GM18861 (cell line): ENCODE results near the gene SEC63.
"Not testable (repeated sequence)": the region's sequence is repeated elsewhere in the genome, so short reads cannot be mapped to it uniquely, and the experiment has no call there.

ENCODE experiments used
- ATAC-seq: cut with Tn5 transposase; IDR thresholded peaks from one replicate; pipeline ENCODE4 v1.9.1; 2021; ENCODE audit not compliant: unreplicated experiment

SEC63 gene

DNA sequence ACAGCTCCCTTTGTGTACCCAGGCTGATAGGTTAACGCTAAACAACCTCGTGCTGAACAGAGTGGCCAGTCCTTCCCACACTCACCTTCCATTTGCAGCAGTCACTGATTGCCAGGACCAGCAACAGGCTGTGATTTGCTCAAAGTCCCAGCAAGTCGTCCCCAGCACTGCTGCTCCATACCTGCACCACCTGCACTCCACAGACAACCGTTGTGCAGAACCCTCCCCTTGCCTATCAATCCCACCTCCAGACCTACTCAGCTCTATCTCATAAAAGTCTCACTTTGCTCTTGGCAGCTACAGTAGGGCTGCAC lies 90.7 kb downstream of the SEC63 start:
- ATAC-seq: no peak

DNA sequence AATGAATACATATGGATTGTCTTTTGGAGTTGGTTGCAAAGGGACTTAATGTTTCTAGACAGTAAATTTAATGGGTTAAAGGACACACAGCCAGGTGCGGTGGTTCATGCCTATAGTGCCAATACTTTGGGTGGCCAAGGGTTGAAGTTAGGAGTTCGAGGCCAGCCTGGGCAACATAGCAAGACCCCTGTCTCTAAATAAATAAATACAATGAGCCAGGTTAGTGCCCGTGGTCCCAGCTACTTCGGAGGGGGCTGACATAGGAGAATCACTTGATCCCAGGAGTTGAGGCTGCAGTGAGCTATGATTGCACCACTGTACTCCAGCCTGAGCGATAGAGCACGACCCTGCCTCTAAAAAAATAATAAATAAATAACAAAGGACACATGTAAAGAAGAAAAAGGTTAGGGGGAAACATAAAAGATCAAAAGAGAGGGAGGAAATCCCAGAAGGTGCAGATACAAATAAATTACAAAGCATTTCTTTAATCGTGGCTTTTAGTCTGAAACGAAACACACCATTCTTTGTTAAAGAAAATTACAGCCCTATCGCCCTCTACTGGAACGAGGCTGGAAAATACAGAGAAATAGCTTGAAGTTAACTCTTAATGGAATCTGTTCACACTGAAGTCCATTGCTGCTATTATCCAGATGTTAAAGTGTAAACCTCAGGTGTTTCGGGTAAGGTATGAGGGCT lies 91.3 kb downstream of the SEC63 start:
- no peak for ATAC-seq

DNA sequence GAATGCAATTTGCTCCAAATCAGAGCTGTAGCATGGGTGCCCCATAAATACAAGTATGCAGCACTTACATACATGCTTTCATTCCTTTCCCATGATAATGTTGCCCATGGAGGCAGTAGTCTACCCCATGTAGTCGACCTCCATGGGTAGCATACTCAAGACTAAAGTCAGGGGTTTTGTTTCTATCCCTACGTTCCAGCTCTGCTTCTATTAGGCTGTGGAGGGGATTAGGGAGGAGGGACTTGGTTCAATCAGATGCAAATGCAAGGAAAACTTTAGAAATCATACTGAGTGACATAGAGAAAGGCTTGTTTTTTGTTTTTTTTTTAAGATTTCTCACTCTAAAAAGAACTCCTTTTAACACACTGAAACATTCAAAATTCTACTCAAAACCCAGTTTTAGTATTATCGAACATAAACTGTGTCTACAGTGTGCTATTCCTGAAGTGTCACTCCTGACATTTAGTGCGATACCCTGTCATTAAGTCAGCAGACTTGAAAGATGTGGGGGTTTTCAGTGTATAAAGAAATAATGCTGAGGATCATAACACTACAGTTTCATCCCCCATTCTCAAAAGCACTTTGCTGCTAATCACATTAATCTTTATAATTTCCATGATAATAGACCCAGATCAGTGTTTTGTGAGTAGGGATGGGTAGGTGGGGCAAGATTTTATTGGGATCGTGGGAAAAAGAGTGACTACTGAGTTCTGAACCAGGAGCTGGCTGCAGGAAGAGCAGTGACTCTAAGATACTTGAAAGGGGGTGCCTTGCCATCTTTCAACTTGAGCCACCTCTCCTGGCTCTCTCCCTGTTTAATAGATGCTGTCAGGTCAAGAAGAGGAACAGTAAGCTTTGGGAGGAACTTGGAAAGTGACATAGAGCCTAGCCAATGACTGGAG lies 93.5 kb downstream of the SEC63 start:
- no peak for ATAC-seq

DNA sequence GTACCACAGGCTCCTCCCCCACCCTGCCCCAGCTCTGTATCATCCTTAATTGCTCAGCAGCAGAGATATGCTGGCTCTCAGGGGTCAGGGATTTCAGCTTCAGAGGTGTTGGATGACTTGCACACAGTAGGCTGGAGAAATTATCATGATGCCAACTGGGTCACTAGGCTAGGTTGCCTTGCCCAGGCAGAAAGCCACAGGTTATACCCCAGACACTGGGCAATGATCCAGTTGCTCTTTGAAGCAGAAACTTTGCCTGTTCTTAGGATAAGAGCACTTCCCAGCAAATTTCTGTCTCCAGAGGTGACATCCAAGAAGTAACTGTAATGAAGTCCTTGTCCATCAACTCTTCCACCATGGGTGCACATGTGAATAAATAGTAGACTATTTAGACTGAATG lies 95.6 kb downstream of the SEC63 start:
- ATAC-seq: no peak

DNA sequence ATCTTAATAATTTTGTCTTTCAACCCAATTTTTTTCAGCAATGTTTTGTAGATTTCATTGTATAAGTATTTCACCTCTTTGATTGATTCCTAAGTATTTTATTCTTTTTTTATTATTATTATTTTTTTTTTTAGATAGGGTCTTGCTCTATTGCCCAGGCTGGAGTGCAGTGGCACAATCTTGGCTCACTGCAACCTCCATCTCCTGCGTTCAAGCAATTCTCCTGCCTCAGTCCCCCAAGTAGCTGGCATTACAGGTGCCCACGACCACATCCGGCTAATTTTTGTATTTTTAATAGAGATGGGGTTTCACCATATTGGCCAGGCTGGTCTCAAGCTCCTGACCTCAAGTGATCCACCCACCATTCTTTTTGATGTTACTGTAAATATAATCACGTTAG lies 97.0 kb downstream of the SEC63 start:
- not testable (repeated sequence) for ATAC-seq

DNA sequence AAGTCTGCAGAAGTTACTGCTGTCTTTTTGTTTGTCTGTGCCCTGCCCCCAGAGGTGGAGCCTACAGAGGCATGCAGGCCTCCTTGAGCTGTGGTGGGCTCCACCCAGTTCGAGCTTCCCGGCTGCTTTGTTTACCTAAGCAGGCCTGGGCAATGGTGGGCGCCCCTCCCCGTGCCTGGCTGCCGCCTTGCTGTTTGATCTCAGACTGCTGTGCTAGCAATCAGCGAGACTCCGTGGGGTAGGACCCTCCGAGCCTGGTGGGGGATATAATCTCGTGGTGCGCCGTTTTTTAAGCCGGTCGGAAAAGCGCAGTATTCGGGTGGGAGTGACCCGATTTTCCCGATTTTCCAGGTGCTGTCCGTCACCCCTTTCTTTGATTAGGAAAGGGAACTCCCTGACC lies 97.9 kb downstream of the SEC63 start:
- not testable (repeated sequence) for ATAC-seq

DNA sequence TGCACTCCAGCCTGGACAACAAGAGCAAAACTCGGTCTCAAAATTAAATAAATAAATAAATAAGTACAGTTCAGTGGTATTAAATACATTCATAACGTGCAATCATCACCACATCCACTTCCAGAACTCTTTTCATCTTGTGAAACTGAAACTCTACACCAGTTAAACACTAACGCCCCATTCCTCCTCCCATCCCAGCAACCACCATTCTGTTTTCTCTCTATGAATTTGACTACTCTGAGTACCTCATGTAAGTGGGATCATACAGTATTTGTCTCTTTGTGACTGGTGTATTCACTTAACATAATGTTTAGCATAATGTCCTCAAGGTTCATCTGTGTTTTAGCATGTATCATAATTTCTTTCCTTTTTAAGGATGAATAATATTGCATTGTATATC lies 104.8 kb downstream of the SEC63 start:
- no peak for ATAC-seq

DNA sequence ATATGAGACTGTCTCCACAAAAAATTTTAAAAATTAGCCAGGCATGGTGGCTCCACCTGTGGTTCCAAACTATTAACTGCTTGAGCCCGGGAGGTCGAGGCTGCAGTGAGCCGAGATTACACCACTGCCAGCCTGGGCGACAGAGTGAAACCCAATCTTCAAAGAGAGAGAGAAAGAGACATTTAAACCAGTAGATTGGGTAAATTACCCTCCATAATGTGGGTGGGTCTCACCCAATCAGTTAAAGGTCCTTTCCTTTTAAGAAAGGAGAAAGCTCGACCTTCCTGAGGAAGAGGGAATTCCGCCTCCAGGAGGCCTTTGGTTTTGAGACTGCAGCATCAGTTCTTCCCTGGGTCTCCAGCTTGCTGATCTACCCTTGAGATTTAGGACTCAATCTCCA lies 108.7 kb downstream of the SEC63 start:
- ATAC-seq: no peak

DNA sequence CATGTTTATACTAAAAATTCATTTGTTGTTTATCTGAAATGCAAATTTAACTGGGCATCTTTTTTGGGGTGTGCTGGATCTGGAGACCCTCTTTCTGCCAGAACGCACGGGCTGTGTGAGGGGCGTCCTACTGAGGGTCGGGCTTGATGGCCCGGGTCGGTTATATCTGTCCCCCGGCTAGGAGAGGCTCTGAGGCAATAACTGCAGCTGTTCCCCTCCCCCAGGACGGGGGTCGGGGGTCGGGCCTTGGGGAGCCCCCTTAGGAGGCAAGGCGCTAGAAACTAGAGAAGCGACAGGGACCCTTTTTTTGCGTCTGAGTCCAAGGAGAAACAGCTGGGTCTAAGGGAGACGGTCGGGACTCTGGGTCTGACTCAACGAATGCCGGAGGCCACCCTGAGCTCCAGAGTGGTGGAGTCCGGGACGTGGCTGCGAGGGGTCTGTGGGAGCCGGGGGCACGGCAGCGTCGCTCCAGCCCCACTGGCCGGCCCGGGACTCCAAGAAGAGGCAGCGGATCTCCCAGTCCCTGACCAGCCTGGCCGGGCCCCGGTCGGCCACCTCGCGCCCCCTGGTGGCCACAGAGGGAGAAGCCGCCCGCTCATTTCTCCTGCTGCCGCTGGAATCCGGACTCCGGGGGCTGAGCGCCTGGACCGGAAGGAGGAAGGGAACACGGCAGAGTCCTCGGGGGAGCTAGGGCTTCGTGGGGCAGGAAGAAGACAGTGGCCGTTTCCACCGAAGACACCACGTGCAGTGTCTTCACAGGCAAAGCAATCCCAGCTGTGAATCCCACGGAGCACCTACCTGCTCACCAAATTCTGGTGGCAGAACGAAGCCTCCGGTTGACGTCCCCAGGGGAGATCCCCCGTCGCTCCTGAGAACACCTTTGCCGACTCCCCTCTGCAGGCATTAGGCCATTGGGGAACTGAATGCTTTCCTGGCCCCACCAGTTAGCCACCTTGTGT lies 109.9 kb downstream of the SEC63 start:
- ATAC-seq: peak; percentile 52

DNA sequence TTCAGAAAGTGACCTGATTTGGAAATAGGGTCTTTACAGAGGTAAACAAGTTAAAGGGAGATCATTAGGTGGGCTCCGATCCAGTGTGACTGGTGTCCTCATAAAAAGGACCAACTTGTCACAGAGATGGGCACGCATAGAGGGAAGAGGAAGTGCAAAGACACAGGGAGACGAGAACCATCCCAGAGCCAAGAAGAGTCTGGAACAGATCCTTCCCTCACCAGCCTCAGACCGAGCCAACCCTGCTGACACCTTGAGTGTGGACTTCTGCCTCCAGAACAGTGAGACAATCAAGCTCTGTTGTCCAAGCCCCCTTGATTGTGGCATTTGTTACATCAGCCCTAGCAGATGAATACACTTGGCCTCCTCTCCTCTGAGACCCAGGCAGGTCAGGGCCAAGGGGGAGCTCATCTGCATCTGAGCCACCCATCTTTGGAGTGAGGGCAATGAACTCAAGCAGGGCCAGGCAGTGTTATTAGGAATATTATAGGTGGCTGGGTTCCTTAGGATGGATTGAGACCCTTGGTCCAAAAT lies 111.7 kb downstream of the SEC63 start:
- no peak for ATAC-seq

DNA sequence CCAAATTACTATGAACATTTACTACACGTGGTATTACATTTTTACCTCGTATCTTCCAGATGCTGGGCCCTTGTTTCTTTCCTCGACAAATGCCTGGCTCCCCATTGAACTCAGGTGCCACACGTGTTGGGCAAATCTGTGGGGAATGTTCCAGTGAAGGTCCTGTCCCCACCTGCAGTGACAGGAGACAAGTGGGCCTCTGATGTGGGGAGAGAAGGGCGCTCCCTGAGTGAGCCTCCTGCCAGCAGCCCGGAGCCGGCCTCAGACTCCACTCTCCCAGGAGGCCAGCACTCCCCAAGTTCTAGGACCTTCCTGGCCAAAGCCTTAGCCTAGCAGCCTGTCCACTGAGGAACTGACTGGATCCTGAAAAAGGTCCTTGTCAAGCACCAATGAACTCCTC lies 112.2 kb downstream of the SEC63 start:
- no peak for ATAC-seq

DNA sequence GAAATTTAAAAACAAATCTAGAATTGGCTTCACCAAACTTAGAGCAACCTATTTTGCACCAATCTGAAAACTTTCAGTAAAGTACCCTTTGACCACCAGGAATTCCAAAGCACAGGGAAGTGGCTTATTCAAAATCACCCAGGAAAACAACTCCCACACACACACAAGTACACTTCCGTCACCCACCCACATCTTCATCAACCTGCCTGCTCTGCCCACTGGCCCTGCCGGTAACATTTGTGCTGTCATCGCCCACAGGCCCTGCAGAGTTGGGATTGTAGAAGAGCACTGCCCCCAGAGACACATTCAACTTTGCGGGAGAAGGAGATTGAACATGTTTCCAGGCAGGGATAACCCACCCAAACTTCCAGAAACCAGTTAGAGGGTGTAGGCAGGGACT lies 114.6 kb downstream of the SEC63 start:
- ATAC-seq: no peak

DNA sequence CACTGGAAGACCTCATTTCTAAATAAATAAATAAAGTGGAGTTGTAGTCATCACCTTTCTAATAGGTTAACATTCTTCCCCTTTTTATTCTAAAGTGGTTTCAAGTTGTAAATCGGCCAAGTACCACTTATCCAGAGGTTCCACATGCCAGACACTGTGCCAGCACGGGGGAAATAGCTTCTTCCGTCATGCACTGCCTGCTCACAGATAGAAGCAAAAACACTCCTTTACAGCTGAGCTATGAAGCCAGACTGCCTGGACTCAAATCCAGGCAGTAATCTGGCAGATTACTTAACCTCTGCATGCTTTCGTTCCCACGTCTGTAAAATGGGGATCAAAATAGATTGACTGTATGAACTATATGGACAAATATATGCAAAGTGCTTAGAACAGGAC lies 116.7 kb downstream of the SEC63 start:
- ATAC-seq: no peak

DNA sequence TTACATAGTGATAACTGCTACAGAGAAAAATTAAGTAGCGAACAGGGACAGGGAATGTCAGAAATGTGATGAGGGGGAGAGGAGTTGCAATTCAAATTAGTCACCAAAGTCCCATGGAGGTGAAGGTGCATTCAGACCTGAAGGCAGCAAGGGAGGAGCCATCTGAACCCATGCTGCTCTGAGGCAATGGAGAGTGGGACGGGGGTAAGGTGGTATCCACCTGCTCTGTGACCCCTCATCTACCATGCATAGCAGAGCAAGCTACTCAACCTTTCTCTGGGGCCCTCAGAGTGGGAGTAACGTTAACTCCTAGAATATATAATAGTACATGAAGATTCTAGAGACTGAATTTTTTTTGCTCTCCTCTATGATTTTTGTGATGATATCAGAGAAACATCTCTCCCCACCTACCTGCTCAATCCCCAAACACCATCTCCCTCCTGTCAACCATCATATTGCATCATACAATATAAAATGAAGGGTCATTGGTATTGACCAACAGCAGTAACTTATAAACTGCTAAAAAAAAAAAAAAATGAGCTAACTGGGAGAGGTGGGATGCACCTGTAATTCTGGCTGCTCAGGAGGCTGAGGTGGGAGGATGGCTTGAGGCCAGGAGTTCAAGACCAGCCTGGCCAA lies 117.3 kb downstream of the SEC63 start:
- no peak for ATAC-seq

DNA sequence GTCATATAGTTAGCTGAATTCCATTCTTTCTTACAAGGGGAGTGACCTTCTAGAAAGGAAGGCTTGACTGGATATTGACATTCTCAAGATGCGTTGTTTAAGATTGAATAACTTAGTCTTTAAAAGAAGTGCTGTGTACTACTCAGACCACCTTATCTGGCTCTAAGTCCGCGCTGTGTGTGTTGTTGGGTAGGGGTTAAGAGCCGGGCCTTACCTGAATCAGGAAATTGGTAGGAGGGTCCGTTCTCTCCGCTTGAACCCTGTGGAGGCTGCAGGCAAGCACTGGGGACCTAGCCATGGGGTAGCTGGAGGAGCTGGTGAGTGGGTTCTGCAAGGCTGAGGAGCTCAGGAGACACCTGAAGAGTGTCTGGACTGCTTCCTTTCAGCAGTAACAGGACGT lies 124.9 kb downstream of the SEC63 start:
- no peak for ATAC-seq

DNA sequence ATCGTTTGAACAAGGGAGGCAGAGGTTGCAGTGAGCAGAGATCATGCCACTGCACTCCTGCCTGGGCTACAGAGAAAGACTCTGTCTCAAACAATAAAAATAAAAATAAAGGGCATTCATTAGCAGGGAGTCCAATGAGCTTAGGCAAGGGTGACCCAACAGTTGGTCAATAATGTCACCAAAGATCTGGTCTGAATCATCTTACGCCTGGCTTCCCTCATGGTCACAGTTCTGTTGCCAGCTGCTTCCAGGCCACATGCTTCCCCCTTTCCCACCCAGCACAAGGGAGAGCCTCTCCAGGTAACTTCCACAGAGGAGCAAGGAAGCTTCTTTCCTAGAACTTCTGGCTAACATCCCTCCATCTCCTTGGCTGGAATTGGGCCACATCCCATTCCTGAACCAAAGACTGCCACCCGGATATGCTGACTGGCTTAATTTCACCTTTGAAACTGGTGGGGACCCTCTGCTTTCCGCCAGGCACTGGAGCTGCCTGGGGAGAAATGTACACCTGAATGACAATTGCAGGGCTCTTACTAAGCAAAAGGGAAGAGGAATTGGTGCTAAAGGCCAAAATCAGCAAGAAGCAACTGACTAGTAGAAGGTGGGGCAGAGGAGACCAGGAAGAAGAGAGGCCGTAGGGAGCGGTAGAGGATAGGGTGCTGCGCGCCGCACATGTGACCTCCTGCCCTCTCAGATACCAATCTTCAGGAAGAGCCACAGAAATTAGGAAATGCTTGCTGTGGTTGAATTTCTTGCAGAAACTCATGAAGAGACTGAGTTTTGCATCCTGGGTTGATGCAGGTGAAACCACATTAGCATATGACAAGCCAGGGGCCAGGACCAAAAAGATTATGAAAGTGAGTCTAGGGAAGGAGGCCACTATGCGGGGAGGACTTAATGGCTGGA lies 125.6 kb downstream of the SEC63 start:
- ATAC-seq: no peak

DNA sequence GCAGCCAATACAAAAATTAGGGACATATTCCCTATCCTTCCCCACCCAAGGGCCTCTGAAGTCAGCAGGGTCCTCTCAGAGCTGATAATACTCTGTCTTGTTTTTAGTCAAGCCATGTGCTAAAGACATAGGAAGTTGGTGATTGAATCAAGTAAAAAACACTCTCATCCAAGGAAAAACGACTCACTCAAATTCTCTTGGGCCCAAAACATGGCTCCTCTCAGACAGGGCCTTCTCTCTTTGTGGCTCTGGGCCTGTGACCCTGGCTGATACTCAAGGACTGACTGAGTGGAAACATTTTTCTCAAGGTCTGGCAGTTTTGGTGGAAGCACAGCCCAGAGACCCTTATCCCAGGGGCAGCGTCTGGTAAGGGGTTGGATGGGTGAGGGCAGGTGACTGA lies 127.9 kb downstream of the SEC63 start:
- no peak for ATAC-seq

DNA sequence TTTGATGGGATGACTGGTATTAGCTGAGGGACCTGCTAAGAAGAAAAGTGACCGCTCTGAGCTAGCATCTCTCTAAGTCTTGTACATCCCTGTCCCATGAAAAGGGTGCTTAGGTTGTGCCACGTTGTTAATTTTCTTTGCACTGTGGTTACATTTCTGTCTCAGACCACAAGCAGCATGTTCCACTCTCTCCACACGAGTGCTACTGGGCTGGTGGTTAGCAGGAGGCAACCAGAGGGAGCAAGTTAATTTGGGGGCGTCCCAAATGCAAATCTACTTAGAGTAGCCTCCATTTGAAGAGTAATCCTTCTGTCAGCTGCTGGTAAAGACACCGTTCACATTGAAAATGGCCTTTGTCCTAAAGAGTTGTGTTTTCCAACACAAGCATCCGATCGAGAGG lies 130.5 kb downstream of the SEC63 start:
- ATAC-seq: no peak

DNA sequence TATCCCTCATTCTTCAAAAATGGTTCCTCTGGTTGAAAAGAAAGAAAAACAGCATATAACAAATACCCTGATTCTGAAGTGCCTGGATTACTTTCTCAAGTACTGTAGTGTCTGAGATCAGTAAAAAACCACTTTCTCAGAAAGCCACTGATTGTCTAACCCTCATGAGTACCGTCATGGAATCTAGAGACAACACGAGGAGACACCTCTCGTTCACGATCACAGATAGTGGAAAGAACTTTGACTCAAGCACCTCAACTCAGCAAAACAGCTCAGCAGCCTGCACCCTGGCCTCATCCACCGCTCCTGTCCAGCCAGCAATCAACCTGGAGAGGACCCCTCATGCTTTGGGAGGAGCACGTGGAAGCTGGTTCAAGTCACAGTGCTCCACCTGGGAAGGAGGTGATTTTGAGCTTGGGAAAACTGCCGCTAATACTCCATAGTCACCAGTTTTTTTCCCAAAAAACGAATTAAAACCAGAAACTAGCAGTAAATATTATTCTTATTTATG lies 134.9 kb downstream of the SEC63 start:
- no peak for ATAC-seq
